Measurements from ENCODE around the gene RIN2.

- TF ChIP-seq CTCF (IDR thresholded peaks at IDR 0.05) (no peak), EP300 (IDR thresholded peaks at IDR 0.05) (no peak), POLR2A (IDR thresholded peaks at IDR 0.05) (no peak), POLR2AphosphoS5 (IDR thresholded peaks at IDR 0.05) (no peak)
Observed at GRCh38 chr20:19748681-19749080, 9.4 kb upstream of the RIN2 start.

All from suprapubic skin (tissue), 4 donors.